Smooth muscle cell (in vitro differentiated cells): ENCODE data around the gene WDFY3. TPM values are rescaled to one million over a fixed set of nuclear protein-coding genes. Genes with fewer than 3 reads are reported as not detected.

ENCODE experiments used
- DNase-seq: peaks from one replicate; lab custom pipeline; 2025; ENCODE audit not compliant: unreplicated experiment; lab: John Stamatoyannopoulos, UW
- H2AFZ ChIP-seq: fragments of 200-600 bp; sonication (generic); 2 replicates; pipeline ENCODE4 v1.6.0; 2016; ENCODE audit warnings: antibody characterized with exemption, low read depth, mild to moderate bottlenecking
- H3F3A ChIP-seq: fragments of 200-600 bp; sonication (generic); 2 replicates; pipeline ENCODE4 v1.6.0; 2017; ENCODE audit warnings: antibody characterized with exemption, low read depth
- H3K27ac ChIP-seq: fragments of 200-600 bp; sonication (generic); 2 replicates; pipeline ENCODE4 v1.5.1; 2016; ENCODE audit warnings: low read depth, mild to moderate bottlenecking
- H3K27me3 ChIP-seq: fragments of 200-600 bp; sonication (generic); 2 replicates; pipeline ENCODE4 v1.6.1; 2016; ENCODE audit warnings: low read depth, mild to moderate bottlenecking
- H3K36me3 ChIP-seq: fragments of 200-600 bp; sonication (generic); 2 replicates; pipeline ENCODE4 v1.5.1; 2016; ENCODE audit warnings: low read depth
- H3K4me1 ChIP-seq: fragments of 200-600 bp; sonication (generic); 2 replicates; pipeline ENCODE4 v1.5.1; 2016; ENCODE audit warnings: low read depth
- H3K4me2 ChIP-seq: fragments of 200-600 bp; sonication (generic); 2 replicates; pipeline ENCODE4 v1.6.0; 2016; ENCODE audit warnings: mild to moderate bottlenecking
- H3K4me3 ChIP-seq: fragments of 200-600 bp; sonication (generic); 2 replicates; pipeline ENCODE4 v1.5.1; 2016; ENCODE audit warnings: mild to moderate bottlenecking
- H3K79me2 ChIP-seq: fragments of 200-600 bp; sonication (generic); 2 replicates; pipeline ENCODE4 v1.6.0; 2016; ENCODE audit warnings: low read depth, mild to moderate bottlenecking
- H3K9ac ChIP-seq: fragments of 200-600 bp; sonication (generic); 2 replicates; pipeline ENCODE4 v1.6.0; 2016; ENCODE audit warnings: low read depth
- H3K9me3 ChIP-seq: fragments of 200-600 bp; sonication (generic); replicated peaks from 2 replicates; pipeline ENCODE4 v1.5.1; 2016; ENCODE audit warnings: low read depth
- H4K20me1 ChIP-seq: fragments of 200-600 bp; sonication (generic); 2 replicates; pipeline ENCODE4 v1.6.0; 2016; ENCODE audit warnings: low read depth
- CTCF ChIP-seq: fragments of 200-600 bp; sonication (generic); IDR thresholded peaks from 2 replicates; pipeline ENCODE4 v1.5.1; 2017; ENCODE audit warnings: borderline replicate concordance, mild to moderate bottlenecking, antibody characterized with exemption; ENCODE audit not compliant: insufficient read depth, poor library complexity, severe bottlenecking
- WGBS: methylation state at CpG from one replicate; pipeline ENCODE4 v1.1.7; 2016; ENCODE audit warnings: low lambda C conversion rate; 5-methylcytosine and 5-hydroxymethylcytosine counted together
- polyA plus RNA-seq: library from polyadenylated mRNA; unstranded; fragments of >200 nt; fragmentation: Nextera tagmentation; extraction: Ambion mirVana; gene quantifications from 2 replicates; pipeline ENCODE4 v1.2.1, GENCODE V29; 2016
- total RNA-seq: library from RNA; depleted of rRNA; stranded (reverse); fragments of >200 nt; gene quantifications from 2 replicates; pipeline ENCODE4 v1.2.3, GENCODE V29; 2014

Gene WDFY3
- total and polyA plus RNA-seq, 2 experiments from 2014 or later, result 4.0 to 63.9 TPM

- Histone ChIP-seq H3K4me1 (no peaks in the 10 kb centered on the region), H3K4me2 (no peak overlapping the region), H3K36me3 (peaks cover 32% of the 10 kb centered on the region), H3K27me3 (no peaks in the 10 kb centered on the region), H3K79me2 (no peaks in the 10 kb centered on the region), H3K9me3 (no peaks in the 10 kb centered on the region), H3K9ac (no peak overlapping the region), H4K20me1 (no peaks in the 10 kb centered on the region), H3K4me3 (no peak overlapping the region), H3F3A (no peaks in the 10 kb centered on the region), H2AFZ (no peak overlapping the region), H3K27ac (no peak overlapping the region)
- no peak for TF ChIP-seq CTCF
- no peak for DNase-seq
Measured at GRCh38 chr4:84734037-84734436, 232.5 kb downstream of the WDFY3 start.

- Histone ChIP-seq H3K4me2 (no peak overlapping the region), H2AFZ (no peak overlapping the region), H3K4me3 (no peak overlapping the region), H3K9me3 (no peaks in the 10 kb centered on the region), H3K27ac (no peak overlapping the region), H3K9ac (no peak overlapping the region), H3K79me2 (no peaks in the 10 kb centered on the region), H4K20me1 (no peaks in the 10 kb centered on the region), H3F3A (no peaks in the 10 kb centered on the region), H3K27me3 (no peaks in the 10 kb centered on the region), H3K4me1 (no peaks in the 10 kb centered on the region), H3K36me3 (peaks cover 29% of the 10 kb centered on the region)
- WGBS, result 84% methylated on average over 13 of the region's 13 CpGs
- no peak for TF ChIP-seq CTCF
- no peak for DNase-seq
Measured at GRCh38 chr4:84733343-84734033, 233.0 kb downstream of the WDFY3 start.

GRCh38 chr4:84730375-84730774 lies 236.1 kb downstream of the WDFY3 start:
- Histone ChIP-seq H3K9me3 (no peaks in the 10 kb centered on the region), H3K79me2 (no peaks in the 10 kb centered on the region), H3K4me3 (no peak overlapping the region), H2AFZ (no peak overlapping the region), H3K36me3 (peaks cover 3% of the 10 kb centered on the region), H3K9ac (no peak overlapping the region), H3K27me3 (no peaks in the 10 kb centered on the region), H3K4me1 (no peaks in the 10 kb centered on the region), H3F3A (no peaks in the 10 kb centered on the region), H3K27ac (no peak overlapping the region), H3K4me2 (no peak overlapping the region), H4K20me1 (no peaks in the 10 kb centered on the region)
- DNase-seq, result no peak
- no peak for TF ChIP-seq CTCF

- Histone ChIP-seq H3K79me2 (no peaks in the 10 kb centered on the region), H3K4me1 (no peaks in the 10 kb centered on the region), H3K27me3 (no peaks in the 10 kb centered on the region), H3F3A (no peaks in the 10 kb centered on the region), H2AFZ (no peak overlapping the region), H3K9ac (no peak overlapping the region), H3K4me2 (no peak overlapping the region), H3K27ac (no peak overlapping the region), H4K20me1 (no peaks in the 10 kb centered on the region), H3K36me3 (peaks cover 11% of the 10 kb centered on the region), H3K4me3 (no peak overlapping the region), H3K9me3 (no peaks in the 10 kb centered on the region)
- WGBS, result 88% methylated on average over 1 of the region's 1 CpG
- DNase-seq, result no peak
- TF ChIP-seq CTCF, result no peak
Measured at GRCh38 chr4:84727491-84727890, 239.0 kb downstream of the WDFY3 start.
